CD4-positive, alpha-beta T cell treated with Interleukin-15 for 4 hours (primary cell): Measurements from ENCODE around the gene FOXN4.

ENCODE experiments used
- DNase-seq: peaks from one replicate; pipeline ENCODE4 v3.0.0-alpha.2; 2020; ENCODE audit warnings: low spot score

The FOXN4 gene

GRCh38 chr12:109258607-109259544 lies 50.2 kb downstream of the FOXN4 start:
- no peak for DNase-seq

GRCh38 chr12:109258201-109258600 lies 50.9 kb downstream of the FOXN4 start:
- no peak for DNase-seq

GRCh38 chr12:109256011-109256410 lies 53.1 kb downstream of the FOXN4 start:
- no peak for DNase-seq

- DNase-seq = no peak
These were observed 53.7 kb downstream of the FOXN4 start for GRCh38 chr12:109255377-109255776.

GRCh38 chr12:109253913-109254544 lies 55.1 kb downstream of the FOXN4 start:
- DNase-seq = no peak

GRCh38 chr12:109252799-109253198 lies 56.3 kb downstream of the FOXN4 start:
- DNase-seq = no peak

GRCh38 chr12:109250523-109250922 lies 58.6 kb downstream of the FOXN4 start:
- DNase-seq = no peak

- no peak for DNase-seq
These were observed 61.0 kb downstream of the FOXN4 start for GRCh38 chr12:109247831-109248654.

- DNase-seq = no peak
These were observed 62.9 kb downstream of the FOXN4 start for GRCh38 chr12:109246221-109246620.

- no peak for DNase-seq
These were observed 65.0 kb downstream of the FOXN4 start for GRCh38 chr12:109244073-109244472.

- no peak for DNase-seq
These were observed 67.1 kb downstream of the FOXN4 start for GRCh38 chr12:109241936-109242335.

GRCh38 chr12:109240365-109240764 lies 68.7 kb downstream of the FOXN4 start:
- DNase-seq = no peak

GRCh38 chr12:109239691-109240090 lies 69.4 kb downstream of the FOXN4 start:
- DNase-seq = no peak

- no peak for DNase-seq
These were observed 69.9 kb downstream of the FOXN4 start for GRCh38 chr12:109239179-109239578.

GRCh38 chr12:109236257-109236656 lies 72.8 kb downstream of the FOXN4 start:
- no peak for DNase-seq

- DNase-seq = no peak
These were observed 75.1 kb downstream of the FOXN4 start for GRCh38 chr12:109234012-109234411.

- no peak for DNase-seq
These were observed 76.4 kb downstream of the FOXN4 start for GRCh38 chr12:109232731-109233130.

GRCh38 chr12:109230193-109230592 lies 78.9 kb downstream of the FOXN4 start:
- no peak for DNase-seq

- no peak for DNase-seq
These were observed 80.4 kb downstream of the FOXN4 start for GRCh38 chr12:109228664-109229063.
